ENCODE results near the gene LRRC7.

GRCh38 chr1:69845655-69846054 is 277.9 kb downstream of the LRRC7 start:
- TF ChIP-seq CTCF (IDR thresholded peaks at IDR 0.05) (no peak), IRF3 (IDR thresholded peaks at IDR 0.05; ENCODE audit: low read depth, low read length) (no peak), RAD21 (IDR thresholded peaks at IDR 0.05; ENCODE audit: low read length) (no peak), SIN3A (IDR thresholded peaks at IDR 0.05; ENCODE audit: borderline replicate concordance, low read depth, low read length) (no peak), JUND (IDR thresholded peaks at IDR 0.05) (no peak), MAX (IDR thresholded peaks at IDR 0.05; ENCODE audit: low read depth) (no peak), EZH2phosphoT487 (IDR thresholded peaks at IDR 0.05; ENCODE audit: borderline replicate concordance, low read depth) (no peak), CHD2 (IDR thresholded peaks at IDR 0.05; ENCODE audit: low read length, partially characterized antibody) (no peak), SMC3 (IDR thresholded peaks at IDR 0.05; ENCODE audit: low read depth, low read length) (no peak), EP300 (IDR thresholded peaks at IDR 0.05; ENCODE audit: borderline replicate concordance in 1 of 2, low read depth in 1 of 2, low read length in 1 of 2) (no peak), RXRA (IDR thresholded peaks at IDR 0.05; ENCODE audit: borderline replicate concordance, low read depth) (no peak), TEAD4 (IDR thresholded peaks at IDR 0.05; ENCODE audit: borderline replicate concordance, insufficient read depth) (no peak)

All from SK-N-SH (cell line).